Inferior parietal cortex (tissue), 1 donor: ENCODE results near the gene ZNF23.

ENCODE experiments used
- DNase-seq: peaks from one replicate; pipeline ENCODE4 v3.0.0-alpha.2; 2016; ENCODE audit errors: extremely low spot score

ZNF23 gene

GRCh38 chr16:71467810-71468209 is 5.8 kb upstream of the ZNF23 start:
- no peak for DNase-seq

- no peak for DNase-seq
These were observed 2.2 kb upstream of the ZNF23 start for GRCh38 chr16:71464231-71464630.

GRCh38 chr16:71460941-71461340 is 1.1 kb downstream of the ZNF23 start:
- no peak for DNase-seq

GRCh38 chr16:71460236-71460635 is 1.8 kb downstream of the ZNF23 start:
- no peak for DNase-seq

- no peak for DNase-seq
These were observed 2.5 kb downstream of the ZNF23 start for GRCh38 chr16:71459510-71459909.

GRCh38 chr16:71456801-71457200 is 5.2 kb downstream of the ZNF23 start:
- no peak for DNase-seq

GRCh38 chr16:71453036-71453435 is 9.0 kb downstream of the ZNF23 start:
- no peak for DNase-seq

GRCh38 chr16:71449020-71449419 is 13.0 kb downstream of the ZNF23 start:
- DNase-seq, result no peak

GRCh38 chr16:71448274-71448866 is 13.7 kb downstream of the ZNF23 start:
- no peak for DNase-seq

GRCh38 chr16:71443714-71444113 is 18.3 kb downstream of the ZNF23 start:
- no peak for DNase-seq

GRCh38 chr16:71442051-71442440 is 20.0 kb downstream of the ZNF23 start, which contains the start of gene TLE7:
Gene TLE7 (minus strand): TSS chr16:71442054. CDS start chr16:71433324, 8,730 bp downstream.
- DNase-seq, result no peak

- DNase-seq, result no peak
These were observed 20.5 kb downstream of the ZNF23 start for GRCh38 chr16:71441348-71442050.

- no peak for DNase-seq
These were observed 21.2 kb downstream of the ZNF23 start for GRCh38 chr16:71440669-71441347.

- DNase-seq, result no peak
These were observed 22.5 kb downstream of the ZNF23 start for GRCh38 chr16:71439523-71439922.

GRCh38 chr16:71436473-71436872 is 25.6 kb downstream of the ZNF23 start:
- no peak for DNase-seq

- no peak for DNase-seq
These were observed 29.1 kb downstream of the ZNF23 start for GRCh38 chr16:71432906-71433305.

GRCh38 chr16:71431991-71432390 is 30.1 kb downstream of the ZNF23 start:
- DNase-seq, result no peak

GRCh38 chr16:71431176-71431575 is 30.9 kb downstream of the ZNF23 start:
- DNase-seq, result no peak

- DNase-seq, result no peak
These were observed 31.3 kb downstream of the ZNF23 start for GRCh38 chr16:71430744-71431143.

- no peak for DNase-seq
These were observed 32.5 kb downstream of the ZNF23 start for GRCh38 chr16:71429581-71429980.

- DNase-seq, result no peak
These were observed 33.2 kb downstream of the ZNF23 start for GRCh38 chr16:71428883-71429282.

- DNase-seq, result no peak
These were observed 33.7 kb downstream of the ZNF23 start for GRCh38 chr16:71428385-71428784.
